PC-3 (cell line): ENCODE results near the gene AHCYL2. TPM values are rescaled to one million over a fixed set of nuclear protein-coding genes. Genes with fewer than 3 reads are reported as not detected.

Experiments used
- ATAC-seq: fragments of 200-7000 bp; cut with Tn5 transposase; 2 replicates; pipeline ENCODE4 v1.9.1; 2020; ENCODE audit warnings: mild to moderate bottlenecking, moderate library complexity
- BruUV-seq: library from RNA; stranded (reverse); fragments of 400-500 nt; replicated peaks from 2 replicates; lab custom pipeline; 2021; lab: Mats Ljungman, UMichigan
- CTCF ChIA-PET: fragments of 300-600 bp; sonication (Branson Sonifier 250); formaldehyde crosslinking; loops from one replicate; lab custom pipeline; 2022; ENCODE audit warnings: antibody characterized with exemption; lab: Charles Lee
- POLR2A ChIA-PET: fragments of 300-600 bp; sonication (Branson Sonifier 250); formaldehyde crosslinking; loops from one replicate; lab custom pipeline; 2022; ENCODE audit warnings: antibody characterized with exemption; ENCODE audit not compliant: unreplicated experiment; lab: Charles Lee
- DNase-seq: peaks from one replicate; pipeline ENCODE4 v3.0.0-alpha.2; 2015
- H2AFZ ChIP-seq: fragments of 300-600 bp; sonication (generic); 2 replicates; pipeline ENCODE4 v1.6.0; 2016; ENCODE audit warnings: antibody characterized with exemption, low read length
- H3F3A ChIP-seq: fragments of 300-600 bp; sonication (generic); one replicate; pipeline ENCODE4 v1.6.0; 2017; ENCODE audit warnings: antibody characterized with exemption, low read length, control low read depth, mild to moderate bottlenecking; ENCODE audit not compliant: unreplicated experiment
- H3K27ac ChIP-seq: fragments of 300-600 bp; sonication (generic); 2 replicates; pipeline ENCODE4 v1.5.1; 2016; ENCODE audit warnings: mild to moderate bottlenecking, low read length
- H3K27me3 ChIP-seq: fragments of 300-600 bp; sonication (generic); 2 replicates; pipeline ENCODE4 v1.6.1; 2016; ENCODE audit warnings: low read length, mixed read lengths
- H3K36me3 ChIP-seq: fragments of 300-600 bp; sonication (generic); 2 replicates; pipeline ENCODE4 v1.6.1; 2016; ENCODE audit warnings: low read depth, mixed run types, low read length, mixed read lengths
- H3K4me1 ChIP-seq: fragments of 300-600 bp; sonication (generic); 2 replicates; pipeline ENCODE4 v1.5.1; 2016; ENCODE audit warnings: low read length; ENCODE audit not compliant: insufficient read depth
- H3K4me2 ChIP-seq: fragments of 300-600 bp; sonication (generic); 2 replicates; pipeline ENCODE4 v1.6.0; 2016; ENCODE audit warnings: low read length
- H3K4me3 ChIP-seq: fragments of 300-600 bp; sonication (generic); 2 replicates; pipeline ENCODE4 v1.5.1; 2016; ENCODE audit warnings: mild to moderate bottlenecking, low read length, mixed read lengths
- H3K79me2 ChIP-seq: fragments of 300-600 bp; sonication (generic); 2 replicates; pipeline ENCODE4 v1.6.1; 2017; ENCODE audit warnings: low read length, mixed read lengths
- H3K9ac ChIP-seq: fragments of 300-600 bp; sonication (generic); 2 replicates; pipeline ENCODE4 v1.6.0; 2016; ENCODE audit warnings: mild to moderate bottlenecking, low read length
- H3K9me2 ChIP-seq: fragments of 300-600 bp; sonication (generic); replicated peaks from 2 replicates; pipeline ENCODE4 v1.6.1; 2016; ENCODE audit warnings: mixed run types, low read length, mixed read lengths
- H3K9me3 ChIP-seq: fragments of 300-600 bp; sonication (generic); 2 replicates; pipeline ENCODE4 v1.6.1; 2016; ENCODE audit warnings: low read length, mixed read lengths
- H4K20me1 ChIP-seq: fragments of 300-600 bp; sonication (generic); 2 replicates; pipeline ENCODE4 v1.6.1; 2016; ENCODE audit warnings: low read length, mixed read lengths
- EZH2 ChIP-seq: fragments of 300-600 bp; sonication (generic); IDR thresholded peaks from one replicate; pipeline ENCODE4 v1.6.1; 2017; ENCODE audit warnings: antibody characterized with exemption, mild to moderate bottlenecking, low read length; ENCODE audit not compliant: unreplicated experiment
- EZH2phosphoT487 ChIP-seq: fragments of 300-600 bp; sonication (generic); IDR thresholded peaks from 2 replicates; pipeline ENCODE4 v1.6.1; 2018; ENCODE audit warnings: mild to moderate bottlenecking, antibody characterized with exemption, low read length, borderline replicate concordance
- intact Hi-C: fragments of 100-400 bp; cut with micrococcal nuclease; formaldehyde crosslinking; loops from 2 replicates; pipeline ENCODE4 v1.9.0; 2023
- total RNA-seq: library from RNA; depleted of rRNA; stranded (reverse); fragments of >200 nt; gene quantifications from 2 replicates; pipeline ENCODE4 v1.2.3, GENCODE V29; 2014
- TF ChIP-seq, protein P1 (sequence below): fragments of 300-600 bp; sonication (generic); conservative IDR thresholded peaks from 2 replicates; pipeline ENCODE4 v1.5.1; 2017; ENCODE audit warnings: antibody characterized with exemption, low read depth, mild to moderate bottlenecking, low read length

AHCYL2 gene
- total RNA-seq, 1 experiment from 2014 or later: 9.2 TPM

DNA sequence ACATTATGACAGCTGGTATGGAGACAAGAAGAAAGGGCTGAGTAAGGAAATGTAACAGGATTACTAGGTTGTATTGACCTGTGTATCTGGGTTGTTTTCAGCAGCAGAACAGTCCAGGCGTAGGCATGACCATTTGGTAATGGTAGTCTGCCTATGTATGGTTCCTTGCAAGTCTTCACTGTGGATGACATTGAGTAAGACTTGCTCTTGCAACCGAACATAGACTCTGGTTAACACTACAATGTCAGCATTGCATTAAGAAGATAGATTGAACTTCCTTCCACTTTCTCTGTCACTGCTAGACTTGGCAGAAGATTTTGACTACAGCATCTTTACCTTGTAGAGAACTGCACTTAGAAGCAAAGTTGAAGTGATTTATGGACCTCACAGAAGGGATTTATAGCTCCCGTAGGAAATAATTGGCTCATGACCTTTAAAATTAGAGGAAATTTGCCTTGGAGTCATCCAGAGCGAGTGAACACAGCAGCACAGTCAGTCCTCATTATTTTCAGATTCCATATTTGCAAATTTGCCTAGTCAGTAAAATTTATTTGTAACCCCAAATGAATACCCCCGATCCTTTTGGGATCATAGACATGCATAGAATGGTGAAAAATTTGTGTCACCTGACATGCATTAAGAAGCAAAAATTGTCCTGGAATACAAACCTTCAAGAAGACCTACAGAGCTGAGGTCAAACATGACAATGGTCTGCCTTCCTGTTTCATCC is 129.8 kb downstream of the AHCYL2 start:
- Histone ChIP-seq H3K27ac (no peak overlapping the region), H3F3A (no peaks in the 10 kb centered on the region), H3K4me3 (no peak overlapping the region), H2AFZ (no peak overlapping the region), H3K9me3 (no peaks in the 10 kb centered on the region), H3K9ac (no peak overlapping the region), H3K27me3 (no peaks in the 10 kb centered on the region), H3K36me3 (no peaks in the 10 kb centered on the region), H3K9me2 (no peaks in the 10 kb centered on the region), H3K4me1 (no peaks in the 10 kb centered on the region), H4K20me1 (no peaks in the 10 kb centered on the region), H3K4me2 (no peak overlapping the region), H3K79me2 (no peaks in the 10 kb centered on the region)
- ATAC-seq (no peak), DNase-seq (no peak)
- intact Hi-C loops: no loop called here
- BruUV-seq: no TSS peak
- POLR2A ChIA-PET: no interaction called here
- CTCF ChIA-PET: no interaction called here
- TF ChIP-seq EZH2: no peak
- no peak for TF ChIP-seq EZH2phosphoT487
- TF ChIP-seq, protein P1, sequence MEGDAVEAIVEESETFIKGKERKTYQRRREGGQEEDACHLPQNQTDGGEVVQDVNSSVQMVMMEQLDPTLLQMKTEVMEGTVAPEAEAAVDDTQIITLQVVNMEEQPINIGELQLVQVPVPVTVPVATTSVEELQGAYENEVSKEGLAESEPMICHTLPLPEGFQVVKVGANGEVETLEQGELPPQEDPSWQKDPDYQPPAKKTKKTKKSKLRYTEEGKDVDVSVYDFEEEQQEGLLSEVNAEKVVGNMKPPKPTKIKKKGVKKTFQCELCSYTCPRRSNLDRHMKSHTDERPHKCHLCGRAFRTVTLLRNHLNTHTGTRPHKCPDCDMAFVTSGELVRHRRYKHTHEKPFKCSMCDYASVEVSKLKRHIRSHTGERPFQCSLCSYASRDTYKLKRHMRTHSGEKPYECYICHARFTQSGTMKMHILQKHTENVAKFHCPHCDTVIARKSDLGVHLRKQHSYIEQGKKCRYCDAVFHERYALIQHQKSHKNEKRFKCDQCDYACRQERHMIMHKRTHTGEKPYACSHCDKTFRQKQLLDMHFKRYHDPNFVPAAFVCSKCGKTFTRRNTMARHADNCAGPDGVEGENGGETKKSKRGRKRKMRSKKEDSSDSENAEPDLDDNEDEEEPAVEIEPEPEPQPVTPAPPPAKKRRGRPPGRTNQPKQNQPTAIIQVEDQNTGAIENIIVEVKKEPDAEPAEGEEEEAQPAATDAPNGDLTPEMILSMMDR: no peak

DNA sequence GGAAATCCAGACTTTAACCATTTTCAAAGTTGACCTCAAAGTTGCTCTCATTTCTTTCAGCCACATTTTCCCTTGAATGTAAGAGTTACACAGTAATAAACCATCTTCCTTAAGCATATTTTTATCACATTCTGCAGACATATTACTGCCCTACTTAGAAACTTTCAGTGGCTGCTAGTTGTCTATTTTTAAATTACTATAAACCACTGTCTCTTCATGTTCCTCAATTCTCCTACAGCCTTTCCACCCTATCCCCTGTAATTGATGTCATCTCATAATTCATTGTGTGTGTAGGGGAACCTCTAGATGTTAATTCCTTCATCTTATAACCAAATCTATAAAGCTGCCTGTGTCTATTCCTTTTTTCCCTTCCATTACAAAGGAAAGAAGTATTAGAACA is 131.3 kb downstream of the AHCYL2 start:
- Histone ChIP-seq H3K27ac (no peak overlapping the region), H3F3A (no peaks in the 10 kb centered on the region), H3K36me3 (no peaks in the 10 kb centered on the region), H4K20me1 (no peaks in the 10 kb centered on the region), H3K4me1 (no peaks in the 10 kb centered on the region), H3K9ac (no peak overlapping the region), H3K4me3 (no peak overlapping the region), H3K27me3 (no peaks in the 10 kb centered on the region), H3K9me3 (no peaks in the 10 kb centered on the region), H3K79me2 (no peaks in the 10 kb centered on the region), H3K4me2 (no peak overlapping the region), H3K9me2 (no peaks in the 10 kb centered on the region), H2AFZ (no peak overlapping the region)
- DNase-seq (no peak), ATAC-seq (no peak)
- no peak for TF ChIP-seq EZH2phosphoT487
- no peak for TF ChIP-seq EZH2
- TF ChIP-seq, protein P1: no peak
- ChIA-PET POLR2A (no interaction called here), CTCF (no interaction called here)
- intact Hi-C loops: no loop called here
- BruUV-seq: no TSS peak

GRCh38 chr7:129359176-129359575 is 134.3 kb downstream of the AHCYL2 start:
- CTCF ChIA-PET: interaction anchor here (1.4 kb wide), 1 partner anchor 16 kb away, joined by 5 read pairs; no protein-coding TSS in a partner anchor
- no peak overlapping the region for H2AFZ ChIP-seq
- H3K9ac ChIP-seq: no peak overlapping the region
- no peak overlapping the region for H3K4me3 ChIP-seq
- no peaks in the 10 kb centered on the region for H3K4me1 ChIP-seq
- no peaks in the 10 kb centered on the region for H3K79me2 ChIP-seq
- no peaks in the 10 kb centered on the region for H3K36me3 ChIP-seq
- TF ChIP-seq, protein P1: no peak
- TF ChIP-seq EZH2 (no peak), EZH2phosphoT487 (no peak)
- H3K27me3 ChIP-seq: no peaks in the 10 kb centered on the region
- ATAC-seq: no peak
- no peaks in the 10 kb centered on the region for H4K20me1 ChIP-seq
- intact Hi-C loops: no loop called here
- POLR2A ChIA-PET: interaction anchor here (0.7 kb wide), 1 partner anchor 9 kb away, joined by 6 read pairs; no protein-coding TSS in a partner anchor
- DNase-seq: no peak
- no peak overlapping the region for H3K27ac ChIP-seq
- no peaks in the 10 kb centered on the region for H3K9me2 ChIP-seq
- no TSS peak for BruUV-seq
- no peaks in the 10 kb centered on the region for H3F3A ChIP-seq
- H3K9me3 ChIP-seq: no peaks in the 10 kb centered on the region
- no peak overlapping the region for H3K4me2 ChIP-seq
